ENCODE results near the gene CDC73.
"Not testable (repeated sequence)": the region's sequence is repeated elsewhere in the genome, so short reads cannot be mapped to it uniquely, and the experiment has no call there.

The CDC73 gene

DNA sequence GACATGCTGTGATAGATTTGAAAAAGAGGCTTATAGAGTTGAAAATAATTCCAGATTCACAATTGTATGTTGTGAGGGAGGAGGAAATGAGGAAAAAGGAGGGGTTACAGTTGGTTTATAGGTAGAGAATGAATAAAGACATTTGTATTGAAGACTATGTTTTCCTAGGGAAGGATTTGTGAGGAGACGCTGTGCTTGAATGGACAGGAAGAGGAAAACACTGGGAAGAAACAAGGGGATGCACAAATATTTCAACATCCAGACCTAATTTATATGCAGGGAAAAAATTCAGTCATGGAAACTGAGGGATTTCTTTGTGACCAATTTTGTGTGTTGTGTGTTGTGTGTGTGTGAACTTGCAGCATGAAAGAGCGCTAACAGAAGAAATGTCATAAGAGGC, 157.1 kb downstream of the CDC73 start:
- in situ Hi-C loops (cut with MboI; ENCODE audit: low sequenced_read_pairs): no loop called here

DNA sequence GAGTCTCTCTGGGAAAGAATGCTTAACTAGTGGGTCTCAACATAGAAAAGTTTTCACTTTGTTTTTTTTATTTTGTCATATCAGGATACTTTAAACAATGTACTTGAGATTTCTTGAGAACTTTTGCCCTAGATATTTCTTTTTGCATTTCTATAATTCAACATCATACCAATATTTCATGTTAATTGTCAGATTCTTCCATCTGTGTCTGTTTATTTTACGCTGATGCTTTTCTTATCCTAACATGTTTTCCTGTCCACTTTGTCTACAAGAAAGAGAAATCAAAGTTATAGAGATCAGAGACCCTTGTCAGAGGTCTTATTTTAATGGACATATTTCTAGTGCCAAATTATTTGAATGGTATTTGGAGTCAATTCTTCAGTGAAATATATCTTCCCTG, 160.1 kb downstream of the CDC73 start:
- in situ Hi-C loops (cut with MboI; ENCODE audit: low sequenced_read_pairs): no loop called here

DNA sequence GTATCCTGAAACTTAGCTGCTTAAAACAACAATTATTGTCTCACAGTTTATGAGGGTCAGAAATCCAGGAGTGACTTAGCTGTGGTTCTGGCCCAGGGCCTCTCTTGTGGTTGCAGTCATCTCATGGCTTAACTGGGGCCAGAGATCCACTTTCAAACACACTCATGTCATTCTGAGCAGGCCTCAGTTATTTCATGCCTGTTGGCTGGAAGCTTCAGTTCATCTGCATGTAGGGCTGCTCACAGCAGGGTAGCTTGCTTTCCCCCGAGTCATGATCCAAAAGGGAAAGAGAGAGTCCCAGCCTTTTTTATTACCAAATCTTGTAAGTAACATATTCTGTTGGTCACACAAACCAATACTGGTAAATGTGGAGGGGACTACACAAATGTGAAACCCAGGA, 161.2 kb downstream of the CDC73 start:
- in situ Hi-C loops (cut with MboI; ENCODE audit: low sequenced_read_pairs): no loop called here

DNA sequence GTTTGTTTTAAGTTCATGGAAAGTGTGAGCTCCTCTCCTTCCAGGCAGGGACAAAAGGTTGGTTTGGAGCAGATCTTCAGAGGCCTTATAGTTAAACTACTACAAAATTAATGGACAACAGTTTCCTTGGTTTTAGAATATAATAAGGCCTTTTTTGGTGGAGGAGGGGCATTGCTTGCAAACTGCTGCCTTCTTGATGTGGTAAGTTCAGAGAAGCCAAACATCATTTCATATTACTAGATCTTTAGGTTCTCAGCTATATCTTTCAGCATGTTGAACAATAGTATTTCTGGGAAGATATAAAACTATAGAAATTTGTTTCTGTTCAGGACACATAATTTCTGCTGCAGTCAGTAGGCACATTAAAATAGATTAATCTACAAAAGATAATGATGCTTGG, 162.4 kb downstream of the CDC73 start:
- in situ Hi-C loops (cut with MboI; ENCODE audit: low sequenced_read_pairs): no loop called here

DNA sequence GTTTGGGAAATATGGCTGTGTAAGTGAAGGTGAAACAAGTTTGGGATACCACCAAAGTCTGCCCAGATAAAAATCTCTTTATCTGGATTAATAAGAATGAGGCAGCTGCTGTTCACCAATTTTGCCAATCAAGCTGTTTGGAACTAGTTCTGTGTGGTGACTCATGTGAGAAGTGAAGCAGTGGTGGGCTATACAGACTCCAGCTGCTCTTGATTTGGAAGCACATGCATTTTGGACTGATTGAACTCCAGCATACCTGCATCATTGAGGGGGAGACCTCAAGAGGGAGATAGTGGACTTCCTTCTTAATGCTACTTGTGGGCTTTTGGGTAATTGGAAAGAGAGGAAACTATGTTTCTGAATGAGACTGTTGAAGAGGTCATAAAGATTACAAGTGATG, 163.8 kb downstream of the CDC73 start:
- in situ Hi-C loops (cut with MboI; ENCODE audit: low sequenced_read_pairs): no loop called here

DNA sequence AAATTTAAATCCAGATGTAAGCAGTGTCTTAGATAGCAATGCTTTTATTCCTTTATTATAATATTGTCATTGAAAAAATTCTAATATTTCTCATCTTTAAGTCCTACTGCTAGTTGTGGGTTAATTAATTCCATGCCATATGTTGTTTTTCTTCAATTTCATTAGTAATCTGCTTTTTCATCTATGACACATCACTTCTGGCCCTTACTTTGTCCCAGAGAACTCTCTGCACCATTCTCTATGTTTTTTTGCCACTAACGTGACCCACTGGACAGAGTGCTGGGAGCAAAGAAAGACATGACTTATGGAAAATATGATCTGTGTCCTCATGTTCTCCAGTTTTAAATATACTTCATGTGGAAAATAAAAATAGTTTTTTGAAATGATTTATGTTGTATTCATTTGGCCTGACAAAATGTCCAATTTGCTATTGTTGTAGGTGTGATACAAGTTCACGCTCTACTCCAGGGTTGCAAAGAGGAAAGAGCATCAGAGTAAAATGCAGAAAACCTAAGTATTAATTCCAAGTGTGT, 166.8 kb downstream of the CDC73 start:
- in situ Hi-C loops (cut with MboI; ENCODE audit: low sequenced_read_pairs): not testable (repeated sequence)

DNA sequence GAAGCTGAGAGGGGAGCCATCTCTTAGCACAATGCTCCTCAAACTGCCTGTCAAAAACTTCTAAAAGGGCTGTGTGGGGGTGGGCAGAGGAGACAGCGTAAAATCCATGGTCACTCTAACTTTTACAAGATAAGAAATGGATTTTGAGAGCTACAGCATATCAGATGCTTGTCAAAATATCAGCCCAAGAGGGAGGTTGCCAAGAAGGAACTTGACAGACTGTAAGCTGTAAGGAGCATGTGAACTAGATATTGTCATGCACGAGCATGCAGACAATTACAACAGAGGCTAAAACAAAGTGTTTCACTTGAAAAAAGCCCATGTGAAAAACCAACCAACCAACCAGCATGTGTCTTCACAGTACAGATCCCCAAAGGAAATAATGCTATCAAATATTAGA, 171.9 kb downstream of the CDC73 start:
- in situ Hi-C loops (cut with MboI; ENCODE audit: low sequenced_read_pairs): no loop called here

DNA sequence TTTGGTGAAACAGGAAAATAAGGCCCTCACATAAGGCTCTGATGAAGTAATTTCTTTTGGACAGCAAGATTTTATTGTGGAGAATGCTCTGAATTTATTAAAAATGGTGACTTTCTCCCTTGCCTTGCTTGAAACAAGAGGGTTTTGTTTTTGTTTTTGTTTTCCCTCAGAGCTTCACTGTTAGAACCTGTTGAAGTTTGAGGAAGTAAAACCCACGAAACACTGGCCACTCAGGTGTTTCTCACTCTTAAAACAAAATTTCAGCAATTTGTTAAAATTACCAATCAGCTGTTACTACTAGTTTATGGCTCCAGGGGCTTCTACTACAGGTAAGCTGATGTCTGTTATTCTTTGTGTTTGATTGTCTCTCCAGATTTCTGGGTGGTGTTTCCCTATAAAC, 177.2 kb downstream of the CDC73 start:
- in situ Hi-C loops (cut with MboI; ENCODE audit: low sequenced_read_pairs): no loop called here

DNA sequence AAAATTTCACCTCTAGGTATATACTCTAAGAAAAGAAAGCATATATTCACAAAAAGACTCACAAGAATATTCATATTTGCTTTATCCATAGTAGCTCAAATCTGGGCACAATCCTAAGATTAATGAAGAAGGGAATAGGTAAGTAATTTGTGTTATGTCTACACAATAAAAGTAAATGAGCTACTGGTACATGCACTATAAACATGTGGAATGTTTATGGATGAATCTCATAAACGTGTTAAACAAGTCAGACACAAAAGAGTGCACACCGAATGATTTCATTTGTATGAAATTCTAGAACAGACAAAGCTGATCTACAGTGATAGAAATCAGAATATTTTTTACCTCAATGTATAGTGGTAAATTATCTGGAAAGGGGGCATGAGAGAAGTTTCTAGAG, 179.9 kb downstream of the CDC73 start:
- in situ Hi-C loops (cut with MboI; ENCODE audit: low sequenced_read_pairs): no loop called here

DNA sequence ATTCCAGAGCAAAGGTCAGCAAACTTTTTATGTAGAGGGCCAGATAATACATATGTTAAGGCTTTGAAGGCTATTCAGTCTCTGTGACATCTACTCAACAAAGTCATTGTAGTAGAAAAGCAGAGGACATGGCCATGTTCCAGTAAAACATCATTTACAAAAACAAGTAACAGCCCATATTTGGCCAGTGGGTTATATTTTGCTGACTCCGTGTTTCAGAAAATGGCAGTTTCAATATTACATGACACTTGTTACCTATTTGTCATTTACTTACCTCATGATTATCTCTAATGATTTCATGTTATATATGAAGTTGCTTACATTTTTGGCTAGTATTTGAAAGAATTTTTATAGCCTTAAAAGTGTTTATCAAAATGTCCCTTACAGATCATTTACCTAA, 182.0 kb downstream of the CDC73 start:
- in situ Hi-C loops (cut with MboI; ENCODE audit: low sequenced_read_pairs): no loop called here

Data from hTERT RPE-1 (cell line).